Natural killer cell (primary cell): ENCODE data around the gene SLC26A1. TPM values are rescaled to one million over a fixed set of nuclear protein-coding genes. Genes with fewer than 3 reads are reported as not detected.
A peak's percentile ranks its signal among the peaks of the same experiment; 100 is the strongest.

Experiments
- ATAC-seq, 3 donors: fragments of 150-1000 bp in 2 of 3; fragments of 200-7000 bp in 1 of 3; cut with Tn5 transposase; 1 replicate in 1 of 3; 2 replicates in 2 of 3; pipeline ENCODE4 v1.10.0; 2021; ENCODE audit warnings: mild to moderate bottlenecking in 2 of 3, moderate library complexity in 2 of 3
- DNase-seq, 2 donors: peaks; one replicate each; pipeline versions ENCODE4 v3.0.0 to v3.0.0-alpha.2; 2013 to 2021; ENCODE audit warnings: mixed read lengths in 1 of 2
- H3K27ac ChIP-seq: one replicate; pipeline ENCODE4 v1.5.1; 2013; ENCODE audit warnings: mild to moderate bottlenecking, low read length
- H3K27me3 ChIP-seq: one replicate; pipeline ENCODE4 v1.6.1; 2013; ENCODE audit warnings: low read length; ENCODE audit not compliant: control insufficient read depth, insufficient read depth
- H3K36me3 ChIP-seq: one replicate; pipeline ENCODE4 v1.6.1; 2013; ENCODE audit warnings: low read length; ENCODE audit not compliant: control insufficient read depth, insufficient read depth
- H3K4me1 ChIP-seq: one replicate; pipeline ENCODE4 v1.6.1; 2013; ENCODE audit warnings: low read length; ENCODE audit not compliant: control insufficient read depth, insufficient read depth
- H3K4me3 ChIP-seq: one replicate; pipeline ENCODE4 v1.5.1; 2013; ENCODE audit warnings: low read length
- H3K9me3 ChIP-seq: one replicate; pipeline ENCODE4 v1.6.1; 2013; ENCODE audit warnings: low read length; ENCODE audit not compliant: control insufficient read depth, insufficient read depth
- H3K27ac Mint-ChIP-seq, 2 donors: one replicate each; pipeline ENCODE4 v1.8.0; 2022; ENCODE audit warnings: mild to moderate bottlenecking in 2 of 2, mixed read lengths in 2 of 2, moderate library complexity in 1 of 2
- H3K27me3 Mint-ChIP-seq, 2 donors: one replicate each; pipeline ENCODE4 v1.8.0; 2022; ENCODE audit warnings: low read depth in 2 of 2, mixed read lengths in 2 of 2
- H3K36me3 Mint-ChIP-seq: one replicate; pipeline ENCODE4 v1.8.0; 2022; ENCODE audit warnings: mixed read lengths
- H3K4me1 Mint-ChIP-seq, 2 donors: one replicate each; pipeline ENCODE4 v1.8.0; 2022; ENCODE audit warnings: mixed read lengths in 2 of 2
- H3K4me3 Mint-ChIP-seq: one replicate; pipeline ENCODE4 v1.8.0; 2022; ENCODE audit warnings: mild to moderate bottlenecking, moderate library complexity, mixed read lengths
- H3K9me3 Mint-ChIP-seq, 2 donors: one replicate each; pipeline ENCODE4 v1.8.0; 2022; ENCODE audit warnings: mixed read lengths in 2 of 2
- CTCF ChIP-seq: fragments of 200-600 bp; IDR thresholded peaks from one replicate; pipeline ENCODE4 v1.8.0; 2022; ENCODE audit warnings: antibody characterized with exemption
- WGBS: methylation state at CpG from one replicate; pipeline ENCODE4 v1.1.7; 2013; ENCODE audit warnings: missing lambda C conversion rate; ENCODE audit not compliant: insufficient coverage; 5-methylcytosine and 5-hydroxymethylcytosine counted together
- intact Hi-C: fragments of 100-400 bp; cut with micrococcal nuclease; formaldehyde crosslinking; loops from one replicate; pipeline ENCODE4 v1.14.2; 2022
- total RNA-seq, 4 donors: library from RNA; stranded (reverse); fragments of 120-200 nt in 1 of 4; gene quantifications; one replicate each; pipeline versions ENCODE4 v1.2.3 to v1.2.4, GENCODE V29; 2013 to 2022

Gene SLC26A1
- total RNA-seq, 3 donors from 2014 or later (not counting 1 experiment from before 2014, with no cell fraction given) = 0.19 to 0.80 (median 0.61) TPM

- H3K27me3 ChIP-seq = no peaks in the 10 kb centered on the region
- ATAC-seq = peak in 1 of 3 donors; percentile 30
Measured at GRCh38 chr4:1031956-1032795, 39.0 kb upstream of the SLC26A1 start.

GRCh38 chr4:1031346-1031745 is 38.1 kb upstream of the SLC26A1 start:
- no peaks in the 10 kb centered on the region for H3K9me3 ChIP-seq

More at GRCh38 chr4:1031956-1032795, 39.0 kb upstream of the SLC26A1 start:
- Histone ChIP-seq H3K36me3 (no peaks in the 10 kb centered on the region), H3K27ac (no peak overlapping the region), H3K4me1 (no peaks in the 10 kb centered on the region), H3K4me3 (no peak overlapping the region), H3K9me3 (no peaks in the 10 kb centered on the region)
- Mint-ChIP-seq H3K27me3 (no peaks in the 10 kb centered on the region), H3K27ac (no peak overlapping the region), H3K4me1 (no peaks in the 10 kb centered on the region), H3K36me3 (no peaks in the 10 kb centered on the region), H3K4me3 (no peak overlapping the region), H3K9me3 (no peaks in the 10 kb centered on the region)
- TF ChIP-seq CTCF = no peak
- no peak for DNase-seq
- intact Hi-C loops = no loop called here
- 65% methylated on average over 37 of the region's 37 CpGs for WGBS

GRCh38 chr4:1030559-1030958 is 37.4 kb upstream of the SLC26A1 start:
- Mint-ChIP-seq H3K27me3 (no peaks in the 10 kb centered on the region), H3K36me3 (no peaks in the 10 kb centered on the region), H3K4me3 (no peak overlapping the region), H3K27ac (no peak overlapping the region), H3K4me1 (no peaks in the 10 kb centered on the region), H3K9me3 (no peaks in the 10 kb centered on the region)
- 77% methylated on average over 16 of the region's 16 CpGs for WGBS
- H3K9me3 ChIP-seq = no peaks in the 10 kb centered on the region
- H3K4me1 ChIP-seq = no peaks in the 10 kb centered on the region
- no peaks in the 10 kb centered on the region for H3K27me3 ChIP-seq
- intact Hi-C loops = no loop called here
- DNase-seq (no peak), ATAC-seq (no peak)
- H3K36me3 ChIP-seq = no peaks in the 10 kb centered on the region
- TF ChIP-seq CTCF = no peak
- no peak overlapping the region for H3K27ac ChIP-seq
- no peak overlapping the region for H3K4me3 ChIP-seq

More at GRCh38 chr4:1031346-1031745, 38.1 kb upstream of the SLC26A1 start:
- H3K27me3 ChIP-seq = no peaks in the 10 kb centered on the region
- no peak for TF ChIP-seq CTCF
- H3K4me3 Mint-ChIP-seq = no peak overlapping the region
- no peaks in the 10 kb centered on the region for H3K27me3 Mint-ChIP-seq
- no peak overlapping the region for H3K27ac ChIP-seq
- ATAC-seq (no peak), DNase-seq (no peak)
- H3K36me3 ChIP-seq = no peaks in the 10 kb centered on the region
- no peaks in the 10 kb centered on the region for H3K36me3 Mint-ChIP-seq
- H3K4me1 ChIP-seq = no peaks in the 10 kb centered on the region
- no peaks in the 10 kb centered on the region for H3K4me1 Mint-ChIP-seq
- no peak overlapping the region for H3K27ac Mint-ChIP-seq
- intact Hi-C loops = no loop called here
- H3K9me3 Mint-ChIP-seq = no peaks in the 10 kb centered on the region
- 83% methylated on average over 8 of the region's 8 CpGs for WGBS
- H3K4me3 ChIP-seq = no peak overlapping the region
